Ovary (tissue), 9 donors: Measurements from ENCODE around the gene UBL4A. TPM values are rescaled to one million over a fixed set of nuclear protein-coding genes. Genes with fewer than 3 reads are reported as not detected.
A peak's percentile ranks its signal among the peaks of the same experiment; 100 is the strongest.

ENCODE experiments used
- DNase-seq, 5 donors: peaks; one replicate each; pipeline ENCODE4 v3.0.0-alpha.2; 2019 to 2020
- H3K27ac ChIP-seq, 2 donors: fragments of 200-600 bp; one replicate each; pipeline versions ENCODE4 v1.5.1 to v1.8.0; 2019 to 2022
- H3K27me3 ChIP-seq: fragments of 200-600 bp; one replicate; pipeline ENCODE4 v1.8.0; 2022
- H3K36me3 ChIP-seq: fragments of 200-600 bp; sonication (generic); one replicate; pipeline ENCODE4 v1.5.1; 2019
- H3K4me1 ChIP-seq: one replicate; pipeline ENCODE4 v1.8.1; 2013; ENCODE audit warnings: mild to moderate bottlenecking, moderate library complexity; ENCODE audit not compliant: insufficient read depth
- H3K4me3 ChIP-seq: fragments of 200-600 bp; sonication (generic); one replicate; pipeline ENCODE4 v1.5.1; 2017
- H3K9me3 ChIP-seq, 2 donors: fragments of 200-600 bp in 1 of 2; sonication (generic) in 1 of 2; one replicate each; pipeline versions ENCODE4 v1.5.1 to v1.8.1; 2013 to 2019; ENCODE audit warnings: mild to moderate bottlenecking in 1 of 2, moderate library complexity in 1 of 2
- EP300 ChIP-seq: sonication (generic); formaldehyde crosslinking; IDR thresholded peaks from one replicate; pipeline ENCODE4 v1.6.1; 2017; ENCODE audit warnings: antibody characterized with exemption
- POLR2A ChIP-seq: fragments of 450-650 bp; IDR thresholded peaks from one replicate; pipeline ENCODE4 v1.6.1; 2017; ENCODE audit warnings: antibody characterized with exemption, mild to moderate bottlenecking, moderate library complexity
- WGBS, 3 donors: extraction: QIAGEN DNeasy Blood & Tissue Kit in 1 of 3; methylation state at CpG; one replicate each; pipeline versions ENCODE4 v1.1.5 to v1.1.7; 2013 to 2017; 5-methylcytosine and 5-hydroxymethylcytosine counted together
- intact Hi-C, 4 donors: fragments of 100-400 bp; cut with DNase I; formaldehyde crosslinking; loops; one replicate each; pipeline versions ENCODE4 v1.11.0 to v1.15.1; 2022 to 2023
- polyA plus RNA-seq, 2 donors: library from polyadenylated mRNA; stranded (reverse); fragments of 200-250 nt in 1 of 2; fragments of 350-450 nt in 1 of 2; fragmentation: Illumina TruSeq in 1 of 2; extraction: RNeasy Lipid Tissue Mini Kit (QIAGEN cat#74804) in 1 of 2; gene quantifications; one replicate each; pipeline ENCODE4 v1.2.3, GENCODE V29; 2013 to 2014
- total RNA-seq, 7 donors: library from RNA; depleted of rRNA in 2 of 7; stranded (reverse); fragments of >200 nt in 2 of 7; fragmentation: NEBNext Ultra II Directional in 3 of 7; extraction: Animal tissue kit (Norgen Biotek cat#: 25700) in 3 of 7; gene quantifications; one replicate each; pipeline versions ENCODE4 v1.1.0 to v1.2.4, GENCODE V29; 2016 to 2023
- TF ChIP-seq, protein P1 (sequence below), 3 donors: fragments of 450-650 bp in 2 of 3; fragments of 200-600 bp in 1 of 3; IDR thresholded peaks; one replicate each; pipeline versions ENCODE4 v1.5.1 to v1.8.0; 2016 to 2022; ENCODE audit warnings: antibody characterized with exemption in 3 of 3, mild to moderate bottlenecking in 1 of 3
- donor health status: DM: no; HTN: no; CAD: no; lungs with moderate emphysema.
- donor health status: DM: no; HTN: no; CAD: no.
- donor health status: Bipolar disorder and iron deficiency.
- donor health status: DM: yes; HTN: yes; CAD: no.
- donor health status: DM: no; HTN: no; CAD: no.
- donor health status: DM: yes; HTN: yes; CAD: no.

Gene UBL4A
- total and polyA plus RNA-seq, 9 donors: 14.6 to 35.5 (median 27.9) TPM

DNA sequence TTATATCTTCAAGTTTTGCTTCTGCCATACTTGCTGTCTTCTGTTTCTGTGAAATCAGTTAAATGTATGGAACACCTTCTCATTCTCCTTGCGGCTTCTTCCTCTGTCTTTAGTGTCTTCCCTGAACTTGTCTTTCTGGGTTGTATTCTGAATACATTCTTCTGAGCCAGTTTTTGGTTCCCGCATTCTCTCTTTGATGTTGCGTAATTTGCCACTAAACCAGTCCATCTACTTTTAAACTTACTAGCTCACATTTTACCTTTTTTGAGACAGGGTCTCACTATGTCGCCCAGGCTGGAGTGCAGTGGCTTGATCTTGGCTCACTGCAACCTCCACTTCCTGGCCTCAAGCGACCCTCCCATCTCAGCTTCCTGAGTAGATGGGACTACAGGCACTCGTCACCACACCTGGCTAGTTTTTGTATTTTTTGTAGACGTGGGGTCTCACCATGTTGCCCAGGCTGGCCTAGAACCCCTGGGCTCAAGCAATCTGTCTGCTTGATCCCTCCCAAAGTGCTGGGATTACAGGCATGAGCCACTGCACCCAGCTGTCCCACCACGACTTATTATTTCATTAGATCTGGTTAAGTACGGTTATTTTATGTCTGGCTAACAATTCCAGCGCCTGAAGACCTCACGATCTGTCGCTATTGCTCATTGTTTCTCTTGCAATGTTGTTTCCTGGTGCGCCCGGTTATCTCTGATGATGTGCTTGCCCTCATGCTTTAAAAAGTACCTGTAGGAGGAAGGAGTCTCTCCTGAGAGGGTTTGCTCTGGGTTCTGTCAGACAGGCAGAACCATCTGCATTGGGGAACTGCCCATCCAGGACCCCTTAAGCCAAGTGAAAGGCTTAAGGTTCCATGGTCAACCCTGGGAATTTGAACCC lies 39.4 kb upstream of the UBL4A start:
- H3K4me3 ChIP-seq: no peak overlapping the region
- TF ChIP-seq, protein P1, sequence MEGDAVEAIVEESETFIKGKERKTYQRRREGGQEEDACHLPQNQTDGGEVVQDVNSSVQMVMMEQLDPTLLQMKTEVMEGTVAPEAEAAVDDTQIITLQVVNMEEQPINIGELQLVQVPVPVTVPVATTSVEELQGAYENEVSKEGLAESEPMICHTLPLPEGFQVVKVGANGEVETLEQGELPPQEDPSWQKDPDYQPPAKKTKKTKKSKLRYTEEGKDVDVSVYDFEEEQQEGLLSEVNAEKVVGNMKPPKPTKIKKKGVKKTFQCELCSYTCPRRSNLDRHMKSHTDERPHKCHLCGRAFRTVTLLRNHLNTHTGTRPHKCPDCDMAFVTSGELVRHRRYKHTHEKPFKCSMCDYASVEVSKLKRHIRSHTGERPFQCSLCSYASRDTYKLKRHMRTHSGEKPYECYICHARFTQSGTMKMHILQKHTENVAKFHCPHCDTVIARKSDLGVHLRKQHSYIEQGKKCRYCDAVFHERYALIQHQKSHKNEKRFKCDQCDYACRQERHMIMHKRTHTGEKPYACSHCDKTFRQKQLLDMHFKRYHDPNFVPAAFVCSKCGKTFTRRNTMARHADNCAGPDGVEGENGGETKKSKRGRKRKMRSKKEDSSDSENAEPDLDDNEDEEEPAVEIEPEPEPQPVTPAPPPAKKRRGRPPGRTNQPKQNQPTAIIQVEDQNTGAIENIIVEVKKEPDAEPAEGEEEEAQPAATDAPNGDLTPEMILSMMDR (IDR thresholded peaks at IDR 0.05): no peak
- no peak for TF ChIP-seq EP300
- no peaks in the 10 kb centered on the region for H3K27me3 ChIP-seq
- intact Hi-C loops: no loop called here
- DNase-seq: no peak
- no peaks in the 10 kb centered on the region for H3K36me3 ChIP-seq
- H3K9me3 ChIP-seq: no peaks in the 10 kb centered on the region
- no peaks in the 10 kb centered on the region for H3K4me1 ChIP-seq
- H3K27ac ChIP-seq: no peak overlapping the region
- WGBS, 3 donors: 75 to 84% (median 83%) methylated on average over 14 of the region's 14 CpGs

DNA sequence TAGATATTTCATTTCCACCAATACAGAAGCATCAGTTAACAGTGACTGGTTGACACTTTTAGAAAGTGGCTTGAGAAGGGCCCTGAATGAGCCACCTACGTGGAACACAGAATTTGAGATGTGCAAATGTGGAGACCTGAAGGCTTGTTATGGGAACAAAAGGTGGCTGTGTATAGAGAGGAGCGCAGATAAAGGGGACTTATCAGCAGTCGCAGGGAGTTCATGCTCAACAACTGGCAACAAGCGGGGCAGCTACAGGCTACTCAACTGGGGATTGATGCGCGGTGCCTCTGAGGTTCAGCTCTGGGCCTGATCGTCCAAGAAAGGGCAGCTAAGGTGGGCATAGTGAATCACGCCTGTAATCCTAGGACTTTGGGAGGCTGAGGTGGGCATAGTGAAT lies 33.0 kb upstream of the UBL4A start:
- WGBS, 3 donors: 79 to 87% (median 85%) methylated on average over 8 of the region's 8 CpGs
- no peak for DNase-seq
- Histone ChIP-seq H3K27me3 (no peaks in the 10 kb centered on the region), H3K9me3 (no peaks in the 10 kb centered on the region), H3K36me3 (no peaks in the 10 kb centered on the region), H3K4me1 (peaks cover 4% of the 10 kb centered on the region), H3K27ac (no peak overlapping the region), H3K4me3 (no peak overlapping the region)
- TF ChIP-seq, protein P1 (IDR thresholded peaks at IDR 0.05): no peak
- TF ChIP-seq POLR2A (no peak), EP300 (no peak)
- intact Hi-C loops: no loop called here

DNA sequence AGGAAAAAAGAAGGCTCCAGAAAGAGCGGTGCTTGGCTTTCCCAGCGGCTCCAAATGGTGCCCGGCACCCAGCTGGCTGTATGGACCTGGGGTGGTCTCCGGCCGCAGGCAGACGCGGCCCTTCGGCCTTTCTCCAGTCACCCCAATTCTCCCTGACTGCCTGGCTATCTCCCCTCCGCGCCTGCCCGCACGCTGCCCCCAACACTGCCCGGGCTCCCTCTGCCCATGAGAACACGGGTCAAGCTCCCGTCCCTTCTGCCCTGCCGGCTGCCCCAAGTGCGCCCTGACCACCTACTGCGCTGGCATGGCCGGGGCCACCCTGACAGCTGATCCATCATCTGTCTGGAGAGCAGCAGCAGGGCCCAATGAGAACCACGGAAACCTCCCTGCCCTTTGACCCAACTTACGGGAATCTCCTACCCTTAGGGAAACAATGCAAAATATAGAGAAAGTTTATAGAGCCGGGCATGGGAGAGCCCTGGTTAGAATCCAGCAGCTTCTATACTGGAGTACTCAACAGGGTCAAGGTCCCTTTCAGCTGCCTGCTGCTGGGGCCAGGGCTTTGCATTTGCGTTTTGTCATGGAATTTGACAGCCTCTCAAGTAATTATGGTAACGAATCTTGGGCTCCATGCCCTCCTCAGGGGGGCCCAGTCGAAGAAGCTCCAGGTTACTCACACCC lies 30.8 kb upstream of the UBL4A start:
- H3K36me3 ChIP-seq: no peaks in the 10 kb centered on the region
- TF ChIP-seq POLR2A (peak; percentile 53), EP300 (no peak)
- TF ChIP-seq, protein P1 (IDR thresholded peaks at IDR 0.05): no peak
- DNase-seq: peak in 3 of 5 donors; percentile 63 to 69 (median 67)
- no peaks in the 10 kb centered on the region for H3K9me3 ChIP-seq
- H3K4me1 ChIP-seq: peaks cover 4% of the 10 kb centered on the region
- no peaks in the 10 kb centered on the region for H3K27me3 ChIP-seq
- H3K27ac ChIP-seq: peak overlapping the region; percentile 91 to 99
- intact Hi-C loops: no loop called here
- WGBS, 3 donors: 40 to 45% (median 41%) methylated on average over 25 of the region's 25 CpGs
- H3K4me3 ChIP-seq: peak overlapping the region; percentile 24

DNA sequence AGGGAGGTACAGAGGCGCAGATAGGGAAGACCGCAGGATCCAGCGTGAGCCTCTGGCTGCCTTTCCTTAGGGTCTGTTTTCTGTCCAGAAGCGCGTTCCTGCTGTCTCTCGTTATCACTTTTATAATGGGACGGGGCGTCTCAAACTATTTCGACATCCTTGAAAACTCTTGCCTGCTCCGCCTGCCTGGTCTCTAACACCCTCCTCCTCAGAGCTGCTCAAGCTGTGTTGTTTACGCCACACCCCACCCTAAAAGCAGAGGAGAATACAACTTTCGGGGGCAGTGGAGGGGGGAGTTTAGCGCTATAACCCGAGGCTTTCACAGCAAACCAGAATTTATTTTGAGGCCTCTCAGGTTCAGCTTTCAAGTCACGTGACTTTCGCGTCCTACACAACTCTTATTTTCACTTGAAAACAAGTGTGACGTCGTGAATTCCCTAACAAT lies 30.3 kb upstream of the UBL4A start:
- H3K4me1 ChIP-seq: peaks cover 4% of the 10 kb centered on the region
- H3K27ac ChIP-seq: peak overlapping the region; percentile 91 to 99
- no peaks in the 10 kb centered on the region for H3K36me3 ChIP-seq
- no peaks in the 10 kb centered on the region for H3K9me3 ChIP-seq
- intact Hi-C loops: no loop called here
- 30 to 42% (median 39%) methylated on average over 19 of the region's 19 CpGs for WGBS, 3 donors
- H3K27me3 ChIP-seq: no peaks in the 10 kb centered on the region
- TF ChIP-seq POLR2A: no peak
- TF ChIP-seq EP300: no peak
- TF ChIP-seq, protein P1 (IDR thresholded peaks at IDR 0.05): no peak
- H3K4me3 ChIP-seq: peak overlapping the region; percentile 24
- DNase-seq: peak in 4 of 5 donors; percentile 62 to 84 (median 74)
